Purkinje cell (primary cell): ENCODE data around the gene FAIM2. TPM values are rescaled to one million over a fixed set of nuclear protein-coding genes. Genes with fewer than 3 reads are reported as not detected.

Experiments
- polyA plus RNA-seq: library from polyadenylated mRNA; unstranded; fragments of >200 nt; fragmentation: Nextera tagmentation; gene quantifications from 2 replicates; pipeline ENCODE4 v1.2.1, GENCODE V29; 2014

The FAIM2 gene
- 846 and 1,023 TPM in 2 replicates for polyA plus RNA-seq

DNA sequence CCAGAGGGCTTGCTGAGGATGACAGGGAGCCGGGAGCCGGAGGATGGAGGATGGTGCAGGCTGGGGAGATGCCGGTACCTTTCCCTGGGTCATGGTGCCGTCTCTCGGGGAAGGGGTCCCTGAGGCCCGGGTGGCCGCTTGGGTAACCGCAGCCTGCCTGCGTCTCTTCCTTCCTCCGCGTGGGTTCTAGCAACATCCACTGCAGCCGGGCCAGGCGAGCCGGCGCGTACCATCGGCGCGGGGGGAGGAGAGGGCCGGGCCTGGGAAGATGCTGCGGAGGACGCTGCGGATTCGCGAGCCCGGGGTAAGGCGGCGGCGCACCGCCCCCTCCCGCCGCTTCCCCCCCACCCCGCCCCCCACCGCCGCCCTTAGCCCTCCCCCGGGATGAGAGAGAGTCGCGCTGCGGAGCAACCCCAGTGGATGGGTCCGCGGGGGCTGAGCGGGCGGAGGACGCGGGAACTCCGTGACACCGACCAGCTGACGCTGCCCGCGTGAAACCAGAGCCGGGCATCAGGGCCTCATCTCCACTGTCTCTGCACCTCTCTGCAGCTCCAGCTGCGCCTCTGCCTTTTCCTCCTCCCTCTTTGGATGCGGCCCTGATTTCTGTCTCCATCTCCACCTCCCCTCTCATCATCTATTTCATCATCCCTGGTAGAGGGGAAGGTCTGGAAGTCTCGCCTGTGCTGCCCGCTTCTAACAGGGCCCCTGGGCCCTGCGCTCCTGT lies at the start of gene FAIM2:
Gene FAIM2 (minus strand): TSS at position 201 of the 724 bp plus-strand sequence. CDS start 108 bp downstream, at position 93.

DNA sequence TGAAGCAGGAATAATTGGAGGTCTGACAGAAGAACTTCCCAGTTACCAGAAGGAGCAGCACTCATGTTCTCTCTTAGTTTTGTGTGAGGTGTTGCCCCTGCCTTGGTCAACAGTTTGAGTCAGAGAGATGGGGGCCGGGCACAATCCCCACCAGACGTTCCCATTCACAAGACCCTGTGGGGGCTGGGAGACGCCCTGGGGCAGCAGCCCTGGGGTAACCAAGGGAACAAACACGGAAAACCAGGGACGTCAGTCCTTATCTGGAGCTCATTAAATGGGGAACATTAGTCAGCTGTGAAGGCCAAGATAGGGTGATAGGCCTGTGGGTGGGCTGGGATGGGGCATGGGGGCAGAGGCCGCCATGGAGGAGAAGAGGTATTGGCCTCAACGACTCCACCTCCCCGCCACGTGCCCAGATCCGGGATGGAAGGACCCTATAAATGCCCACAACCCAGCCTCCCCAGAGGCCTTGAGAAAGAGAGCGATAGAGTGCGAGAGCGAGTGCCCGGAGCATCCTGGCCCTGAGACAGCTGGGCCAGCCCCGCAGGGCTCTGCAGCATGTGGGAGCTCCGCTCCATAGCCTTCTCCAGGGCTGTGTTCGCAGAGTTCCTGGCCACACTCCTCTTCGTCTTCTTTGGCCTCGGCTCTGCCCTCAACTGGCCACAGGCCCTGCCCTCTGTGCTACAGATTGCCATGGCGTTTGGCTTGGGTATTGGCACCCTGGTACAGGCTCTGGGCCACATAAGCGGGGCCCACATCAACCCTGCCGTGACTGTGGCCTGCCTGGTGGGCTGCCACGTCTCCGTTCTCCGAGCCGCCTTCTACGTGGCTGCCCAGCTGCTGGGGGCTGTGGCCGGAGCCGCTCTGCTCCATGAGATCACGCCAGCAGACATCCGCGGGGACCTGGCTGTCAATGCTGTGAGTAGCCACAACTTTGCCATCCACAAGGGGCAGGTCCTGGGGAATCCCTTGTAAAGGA lies 46.9 kb upstream of the FAIM2 start, which contains the start of gene AQP2:
Gene AQP2 (plus strand): TSS at position 465 of the 979 bp plus-strand sequence. CDS start 94 bp downstream, at position 559.

DNA sequence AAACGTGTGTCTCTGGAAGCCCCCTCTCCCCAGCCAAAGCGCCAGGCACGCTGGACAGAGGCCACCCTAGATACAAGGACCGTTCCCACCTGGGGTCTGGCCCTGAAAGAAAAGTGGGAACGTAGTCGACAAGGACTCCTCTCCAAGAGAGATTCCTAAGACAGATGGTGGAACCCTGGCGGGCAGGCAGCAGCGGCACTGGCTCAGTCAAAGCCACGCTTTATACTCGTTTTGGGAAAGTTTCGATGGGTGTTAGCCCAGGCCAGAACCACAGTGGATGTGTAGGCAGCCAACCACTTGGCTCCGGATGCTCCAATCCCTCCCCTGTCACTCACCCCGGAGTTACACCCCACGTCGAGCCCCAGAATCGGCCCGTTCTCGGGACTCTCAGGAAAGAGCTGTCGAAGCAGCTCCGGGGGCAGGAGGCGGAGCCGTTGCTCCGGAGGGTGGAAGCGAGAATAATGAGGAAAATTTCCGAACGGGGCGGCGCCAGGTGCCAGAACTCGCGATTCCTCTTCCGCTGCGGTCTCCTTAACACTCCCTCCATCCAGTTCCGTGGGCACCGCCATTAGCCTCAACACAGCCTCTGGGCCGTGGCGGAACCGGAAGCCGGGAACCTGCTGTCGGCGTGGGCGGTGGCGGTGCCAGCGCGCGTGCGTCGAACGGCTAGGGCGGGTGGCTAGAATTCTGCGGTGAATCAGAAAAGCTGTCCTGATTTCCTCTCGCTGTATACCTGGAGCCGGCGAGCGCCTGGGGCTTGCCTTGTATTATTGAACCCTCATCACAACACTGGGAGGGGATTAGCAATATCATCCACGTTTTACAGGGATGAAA lies 61.0 kb downstream of the FAIM2 start, which contains the start of gene BCDIN3D:
Gene BCDIN3D (minus strand): TSS at position 588 of the 834 bp plus-strand sequence. CDS start 19 bp downstream, at position 569.

DNA sequence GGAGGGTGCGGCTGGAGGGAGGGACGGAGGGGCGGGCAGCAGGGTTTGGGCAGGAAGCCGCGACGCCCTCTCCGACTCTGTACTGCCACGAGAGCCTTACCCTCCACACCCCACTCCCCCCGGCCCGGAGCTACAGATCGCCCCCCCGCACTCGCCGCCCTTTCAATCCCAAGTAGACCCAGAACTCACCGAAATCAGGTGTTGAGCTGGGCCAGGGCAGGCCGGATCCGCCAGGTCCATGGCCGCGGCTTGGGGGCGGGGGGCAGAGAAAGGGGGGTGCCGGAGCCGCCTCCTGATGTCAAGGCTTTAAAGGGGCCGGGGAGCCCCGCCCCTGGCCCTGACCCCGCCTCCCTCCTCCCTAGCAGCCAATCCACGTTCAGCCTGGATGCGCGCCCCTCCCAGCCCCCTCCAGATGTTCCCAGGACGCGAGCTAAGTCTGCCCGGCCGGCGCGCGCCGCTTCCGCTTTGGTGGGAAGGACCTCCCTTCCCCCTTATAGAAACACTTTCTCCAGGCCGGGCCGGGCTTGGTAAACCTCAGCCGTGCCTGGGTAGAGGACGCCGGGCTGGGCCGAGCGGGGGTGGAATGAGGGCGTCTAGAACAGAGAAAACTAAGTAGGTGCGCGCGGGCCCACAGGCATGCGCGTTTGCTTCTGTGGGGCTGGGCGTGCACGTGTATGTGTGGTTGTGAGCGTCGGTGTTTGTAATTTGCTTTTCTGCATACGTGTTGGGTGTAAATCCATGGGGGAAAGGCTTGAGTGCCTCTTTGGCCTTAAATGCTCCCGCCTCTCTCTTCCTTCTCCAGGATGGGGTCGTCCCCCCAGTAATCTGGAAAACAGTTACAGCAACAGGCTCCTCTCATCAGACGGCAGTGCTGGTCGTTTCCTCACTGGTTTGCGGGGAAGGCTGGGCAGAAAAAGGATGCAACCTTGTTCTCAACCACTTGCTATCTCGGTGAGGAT lies 75.3 kb downstream of the FAIM2 start, which contains the start of gene NCKAP5L:
Gene NCKAP5L (minus strand): TSS at position 281 of the 959 bp plus-strand sequence. CDS start 24,369 bp downstream, outside the sequence.

Other genes with a start within 250 kb of the FAIM2 start
- 0.03 and 0.60 TPM in 2 replicates for gene FMNL3, start 196.5 kb downstream of the FAIM2 start, polyA plus RNA-seq
- gene TMBIM6, start 162.3 kb downstream of the FAIM2 start, polyA plus RNA-seq: 465 and 709 TPM in 2 replicates
- gene NCKAP5L, start 75.5 kb downstream of the FAIM2 start, polyA plus RNA-seq: 0.22 and 0.59 TPM in 2 replicates
- 0.66 and 2.3 TPM in 2 replicates for gene BCDIN3D, start 60.8 kb downstream of the FAIM2 start, polyA plus RNA-seq
- not detected in 2 replicates for gene AQP2, start 46.8 kb upstream of the FAIM2 start, polyA plus RNA-seq
- not detected in 2 replicates for gene AQP5, start 58.0 kb upstream of the FAIM2 start, polyA plus RNA-seq
- gene AQP6, start 69.0 kb upstream of the FAIM2 start, polyA plus RNA-seq: 0.12 TPM in 1 of 2 replicates, not detected in the other
- gene RACGAP1, start 121.6 kb upstream of the FAIM2 start, polyA plus RNA-seq: 5.0 and 5.4 TPM in 2 replicates
- gene ASIC1, start 153.7 kb upstream of the FAIM2 start, polyA plus RNA-seq: 14.0 and 20.6 TPM in 2 replicates
- 4.7 and 6.0 TPM in 2 replicates for gene SMARCD1, start 181.4 kb upstream of the FAIM2 start, polyA plus RNA-seq
- gene GPD1, start 200.1 kb upstream of the FAIM2 start, polyA plus RNA-seq: 0.25 and 3.1 TPM in 2 replicates
- 492 and 586 TPM in 2 replicates for gene COX14, start 208.3 kb upstream of the FAIM2 start, polyA plus RNA-seq